Dermis microvascular lymphatic vessel endothelial cell (primary cell): ENCODE measurements around the gene SLC38A1. TPM values are rescaled to one million over a fixed set of nuclear protein-coding genes. Genes with fewer than 3 reads are reported as not detected.
"Not testable (repeated sequence)": the region's sequence is repeated elsewhere in the genome, so short reads cannot be mapped to it uniquely, and the experiment has no call there.

ENCODE experiments used
- DNase-seq, 2 donors: peaks; one replicate each; pipeline versions ENCODE4 v3.0.0 to v3.0.0-alpha.2; 2010; ENCODE audit warnings: low read depth in 2 of 2
- total RNA-seq: library from RNA; depleted of rRNA; stranded (reverse); fragments of >200 nt; gene quantifications from 2 replicates; pipeline ENCODE4 v1.2.1, GENCODE V29; 2014

The SLC38A1 gene
- total RNA-seq, 1 donor from 2014 or later = 113 TPM

DNA sequence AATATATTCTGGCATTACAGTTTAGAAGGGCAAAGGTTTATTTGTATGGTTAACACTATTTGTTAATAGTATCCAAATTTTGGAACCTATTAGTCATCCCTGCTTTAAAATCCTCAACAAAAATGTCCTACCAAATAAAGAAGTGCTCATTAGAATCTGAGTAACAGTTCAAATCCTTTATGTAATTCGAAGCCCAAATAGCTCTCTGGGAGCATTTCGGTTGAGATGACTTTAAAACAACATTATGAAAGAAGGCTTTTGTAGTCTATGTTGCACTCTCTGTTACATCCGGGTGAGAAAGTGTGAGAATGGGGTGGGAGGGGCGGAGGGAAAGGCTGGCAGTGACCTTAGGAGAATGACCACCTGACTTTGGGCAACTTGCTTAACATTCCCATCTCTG lies 59.7 kb downstream of the SLC38A1 start:
- DNase-seq = peak in 1 of 2 donors; percentile 11

DNA sequence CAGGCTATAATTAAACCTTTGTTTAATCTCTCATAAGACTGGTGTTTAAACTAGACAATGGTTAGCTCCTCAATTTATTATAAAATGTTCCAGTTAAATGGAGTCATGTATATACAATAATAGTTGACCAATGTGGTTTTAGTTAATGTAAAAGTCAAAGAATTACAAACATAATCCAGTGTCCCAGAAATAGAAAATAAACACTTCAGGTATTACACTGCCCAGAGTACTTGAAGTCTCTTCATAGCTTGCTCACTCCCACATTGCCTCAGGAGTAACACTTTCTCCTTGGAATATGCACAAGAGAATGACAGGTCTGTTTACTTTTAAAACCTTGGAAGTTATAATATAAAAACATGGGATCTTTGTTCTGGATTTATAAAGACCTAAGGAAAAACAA lies 60.5 kb downstream of the SLC38A1 start:
- DNase-seq = no peak

DNA sequence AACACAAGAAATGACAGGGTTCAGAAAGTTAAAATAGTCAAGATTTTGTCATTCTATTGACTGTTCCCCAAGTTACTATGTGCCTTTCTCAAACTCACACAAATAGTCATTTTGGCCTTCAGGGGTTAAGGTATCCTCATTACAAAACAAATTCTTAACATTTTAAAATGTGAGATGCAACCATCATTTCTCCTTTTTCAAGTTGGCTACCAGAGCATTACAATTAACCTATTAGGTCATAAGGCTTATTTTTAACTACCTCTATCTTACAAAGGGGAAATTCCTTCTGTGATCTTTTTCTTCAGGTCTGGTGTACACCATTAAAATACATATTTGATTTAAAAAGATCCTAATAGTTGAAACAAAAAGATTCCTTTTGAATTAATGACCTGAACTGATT lies 61.2 kb downstream of the SLC38A1 start:
- no peak for DNase-seq

DNA sequence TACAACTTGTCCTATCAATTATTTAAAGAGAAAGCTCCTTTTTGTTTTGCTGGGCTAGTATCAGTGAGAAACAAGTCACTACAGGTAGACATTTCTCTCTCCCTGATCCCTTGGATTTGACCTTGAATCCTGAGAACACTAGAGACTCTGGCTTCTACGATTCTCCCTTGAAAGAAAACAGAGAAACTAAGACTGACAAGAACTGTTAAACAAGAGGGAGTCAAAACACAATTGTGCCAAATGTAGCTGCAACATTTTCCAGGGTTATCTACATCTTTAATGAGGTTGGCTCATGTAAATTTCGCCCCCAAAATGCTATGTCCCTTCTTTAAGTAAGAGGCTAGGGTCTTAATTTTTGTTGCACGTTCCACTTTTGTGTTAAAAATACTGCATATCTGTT lies 62.4 kb downstream of the SLC38A1 start:
- no peak for DNase-seq

DNA sequence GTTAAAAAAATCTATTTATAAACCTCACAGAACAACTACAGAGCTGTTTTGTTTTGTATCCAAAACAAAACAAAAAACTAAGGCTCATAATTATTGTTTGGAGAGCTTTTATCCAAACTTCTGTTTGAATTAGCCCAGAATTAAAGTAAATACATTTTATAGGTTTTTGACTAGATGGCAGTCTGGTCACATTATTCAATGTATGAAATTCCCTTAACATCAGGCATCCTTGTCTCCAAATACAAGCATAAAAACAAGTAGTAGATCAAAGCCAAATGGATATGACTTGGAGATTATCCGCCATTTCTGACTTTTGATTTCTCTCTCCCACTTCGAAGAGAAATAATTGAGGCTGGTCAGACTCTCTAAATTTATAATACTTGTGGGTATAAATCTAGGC lies 63.5 kb downstream of the SLC38A1 start:
- peak in 1 of 2 donors; percentile 23 for DNase-seq

DNA sequence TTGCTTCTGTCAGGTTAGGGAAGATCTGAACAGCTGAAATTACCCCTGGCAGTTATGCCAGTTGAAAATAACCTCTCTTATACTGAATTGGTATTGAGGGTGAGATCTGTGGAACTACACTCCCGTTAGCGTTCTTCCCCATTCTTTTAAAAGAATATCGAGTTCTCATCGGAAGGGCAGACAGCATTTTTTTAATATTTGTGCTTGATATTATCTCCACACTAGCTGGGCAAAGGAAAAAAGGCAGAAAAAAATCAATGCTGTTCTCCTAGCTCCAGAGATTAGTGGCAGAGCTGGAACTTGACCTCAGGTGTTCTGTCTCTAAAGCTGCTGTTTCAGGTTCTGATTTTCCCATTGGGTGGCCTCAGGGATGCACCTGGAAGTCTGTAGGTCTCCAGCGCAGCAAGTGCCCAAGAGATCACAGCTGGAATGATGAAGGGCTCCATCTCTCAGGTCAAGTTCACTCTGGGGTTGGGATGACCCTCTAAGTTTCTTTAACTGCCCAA lies 67.5 kb downstream of the SLC38A1 start:
- no peak for DNase-seq

DNA sequence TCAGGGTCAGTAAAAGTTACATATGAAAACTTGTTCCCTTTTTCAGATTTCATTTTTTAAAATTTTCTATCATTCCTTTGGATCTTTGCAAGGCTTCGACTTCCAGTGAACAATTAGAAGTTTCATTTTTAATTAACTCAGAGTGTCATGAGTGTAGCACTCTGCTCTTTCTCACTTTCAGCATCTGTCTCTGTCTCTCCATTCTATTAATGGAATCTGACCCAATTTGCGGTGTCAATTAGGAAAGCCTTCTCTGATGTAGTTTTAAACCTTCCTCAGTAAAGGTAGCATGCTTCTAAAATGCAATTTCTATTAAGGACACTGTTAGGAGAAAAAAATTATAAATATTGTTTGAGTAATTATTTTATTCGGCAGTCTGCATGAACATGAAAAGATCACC lies 68.3 kb downstream of the SLC38A1 start:
- no peak for DNase-seq

DNA sequence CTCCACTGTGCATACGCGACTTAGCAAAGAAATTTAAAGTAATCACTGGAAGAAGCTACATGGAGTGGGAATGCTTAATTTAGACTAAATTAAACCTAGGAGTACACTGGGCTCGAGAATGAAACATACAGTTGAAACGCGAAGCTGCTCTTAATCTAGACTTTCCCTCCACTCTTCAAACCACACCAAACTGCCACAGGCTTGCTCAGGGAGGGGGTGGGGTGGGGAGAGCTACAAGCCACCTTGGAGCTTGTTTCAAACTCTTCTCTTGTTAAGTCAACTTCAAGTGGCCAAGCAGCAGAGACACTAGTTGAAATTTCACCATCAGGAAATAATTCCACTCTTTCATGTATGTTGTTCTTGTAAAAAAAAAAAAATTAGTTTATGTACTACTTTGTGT lies 69.9 kb downstream of the SLC38A1 start:
- no peak for DNase-seq

DNA sequence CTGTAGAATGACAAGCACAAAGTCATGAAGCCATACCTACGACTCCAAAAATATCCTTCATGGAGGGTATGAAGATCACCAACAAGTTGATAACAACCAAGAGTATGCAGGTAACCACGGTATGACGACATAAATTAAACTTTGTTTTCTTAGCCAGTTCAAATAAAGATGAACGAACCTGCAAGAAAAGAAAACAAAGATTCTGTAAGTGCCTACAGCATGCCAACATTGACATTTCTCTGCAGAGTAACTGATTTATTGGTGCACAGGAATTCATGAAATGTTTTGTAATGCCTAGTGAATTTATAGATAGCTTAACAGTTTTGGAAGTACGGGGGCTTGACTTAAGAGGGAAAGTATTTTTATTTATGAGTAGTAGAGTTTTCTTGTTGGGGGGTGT lies 71.0 kb downstream of the SLC38A1 start:
- DNase-seq = no peak

DNA sequence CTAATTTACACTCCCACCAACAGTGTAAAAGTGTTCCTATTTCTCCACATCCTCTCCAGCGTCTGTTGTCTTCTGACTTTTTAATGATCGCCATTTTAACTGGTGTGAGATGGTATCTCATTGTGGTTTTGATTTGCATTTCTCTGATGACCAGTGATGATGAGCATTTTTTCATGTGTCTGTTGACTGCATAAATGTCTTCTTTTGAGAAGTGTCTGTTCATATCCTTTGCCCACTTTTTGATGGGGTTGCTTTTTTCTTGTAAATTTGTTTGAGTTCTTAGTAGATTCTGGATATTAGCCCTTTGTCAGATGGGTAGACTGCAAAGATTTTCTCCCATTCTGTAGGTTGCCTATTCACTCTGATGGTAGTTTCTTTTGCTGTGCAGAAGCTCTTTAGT lies 78.3 kb downstream of the SLC38A1 start:
- DNase-seq = not testable (repeated sequence)

DNA sequence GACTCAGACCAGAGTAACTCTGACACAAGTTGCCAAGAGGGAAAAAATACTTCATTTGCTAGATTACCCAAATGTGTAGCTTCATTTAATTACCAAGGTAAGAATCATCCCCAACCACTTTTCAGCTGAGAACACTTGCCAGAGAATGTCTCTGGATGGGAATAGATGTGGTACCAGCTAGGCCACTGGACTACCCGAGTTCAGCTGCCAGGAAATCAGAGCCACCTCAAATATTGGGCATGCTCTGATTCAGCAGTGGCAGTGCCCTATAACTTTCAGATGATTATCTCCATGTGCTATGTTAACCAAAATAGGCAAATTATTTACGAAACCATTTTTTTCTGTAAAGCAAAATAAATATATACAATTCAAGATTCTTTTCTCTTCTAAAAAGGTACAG lies 80.7 kb downstream of the SLC38A1 start:
- DNase-seq = no peak

DNA sequence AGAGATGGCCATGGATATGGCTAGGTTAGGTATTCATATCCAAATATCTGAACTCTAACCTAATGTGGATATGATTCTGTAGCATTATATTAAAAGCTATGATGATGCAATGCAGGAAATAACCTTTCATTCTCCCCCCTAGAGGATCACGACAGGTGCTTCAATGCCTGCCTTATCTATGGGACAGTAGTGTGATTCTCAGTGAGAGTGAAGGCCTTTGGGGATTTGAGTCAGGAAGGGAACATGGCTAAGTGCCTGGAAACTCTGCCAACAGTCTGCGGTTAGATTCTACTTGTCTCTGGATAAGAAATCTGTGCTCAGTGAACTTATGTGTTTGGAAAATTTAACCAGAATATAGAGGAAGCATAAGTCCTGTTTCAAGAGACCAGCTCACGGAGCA lies 81.8 kb downstream of the SLC38A1 start:
- DNase-seq = peak; percentile 17 to 32

DNA sequence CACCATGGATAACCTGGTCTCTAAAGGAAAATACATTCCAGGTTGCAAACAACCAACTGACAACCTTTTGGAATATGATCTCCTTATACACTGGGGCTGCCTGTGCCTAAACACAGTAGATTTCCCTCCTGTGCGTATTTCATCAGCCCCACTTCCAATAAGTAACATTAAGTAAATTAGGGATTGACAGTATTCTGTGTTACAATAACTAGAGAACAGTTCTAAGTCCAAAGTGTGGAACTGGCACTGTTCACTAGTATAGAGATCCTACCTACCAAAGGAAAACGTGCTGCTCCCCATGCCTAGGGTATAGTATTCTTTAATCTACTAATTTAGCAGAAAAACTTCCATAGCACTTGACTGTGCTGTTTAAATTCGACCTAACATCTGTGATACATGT lies 82.8 kb downstream of the SLC38A1 start:
- no peak for DNase-seq

DNA sequence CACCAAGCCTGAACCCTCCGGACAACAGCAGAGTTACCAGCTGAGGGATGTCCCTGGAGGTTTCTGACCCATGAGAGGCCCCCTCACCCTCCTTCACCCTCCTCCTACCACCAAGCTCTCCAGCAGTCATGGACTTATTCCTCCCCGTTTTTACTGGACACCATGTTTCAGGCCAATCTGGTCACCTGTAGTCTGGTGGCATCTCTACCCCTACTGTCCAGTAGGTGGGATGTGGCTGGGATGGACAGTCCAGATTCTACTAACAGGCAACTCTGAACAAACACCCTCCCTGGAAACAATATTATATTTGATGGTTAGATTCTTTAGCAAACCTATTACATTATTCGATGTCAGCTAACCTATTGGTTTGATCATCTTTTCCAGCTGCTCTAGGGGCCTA lies 83.2 kb downstream of the SLC38A1 start:
- no peak for DNase-seq

DNA sequence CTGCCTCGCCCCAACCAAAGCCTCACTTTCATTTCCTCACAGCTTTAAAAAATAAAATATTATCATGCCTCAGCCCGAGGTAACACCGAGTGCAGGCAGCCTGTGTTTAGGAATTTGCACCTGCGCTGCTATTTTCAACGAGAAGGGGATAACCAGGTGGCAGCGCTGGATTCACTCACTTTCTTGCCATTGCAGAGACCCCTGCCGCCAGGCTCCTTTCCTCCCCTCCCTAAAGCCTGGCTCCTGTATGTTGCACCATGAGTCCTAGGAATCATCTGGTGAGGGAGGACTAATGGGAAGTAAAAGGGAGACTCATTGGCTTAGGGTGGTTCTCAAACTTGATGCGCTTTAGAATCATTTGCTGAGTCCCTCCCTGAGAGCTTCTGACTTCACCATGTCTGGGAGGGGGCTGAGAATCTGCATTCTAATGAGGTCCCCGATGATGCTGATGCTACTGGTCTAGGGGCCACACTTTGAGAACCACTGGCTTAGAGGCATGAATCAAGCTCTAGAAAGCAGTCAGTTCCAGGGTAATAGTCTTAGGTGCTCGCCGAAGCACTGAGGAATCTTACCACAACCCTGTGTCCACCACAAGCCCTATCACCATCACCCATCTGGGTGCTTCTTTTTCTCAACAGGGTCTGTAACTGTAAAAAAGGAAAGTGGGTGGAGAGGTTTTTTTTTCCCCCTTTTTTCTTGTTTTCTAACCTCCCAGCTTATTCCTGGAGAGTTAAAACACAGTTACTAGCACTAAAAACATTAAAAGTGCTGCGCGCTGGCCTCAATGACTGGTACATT lies 83.8 kb downstream of the SLC38A1 start:
- no peak for DNase-seq

DNA sequence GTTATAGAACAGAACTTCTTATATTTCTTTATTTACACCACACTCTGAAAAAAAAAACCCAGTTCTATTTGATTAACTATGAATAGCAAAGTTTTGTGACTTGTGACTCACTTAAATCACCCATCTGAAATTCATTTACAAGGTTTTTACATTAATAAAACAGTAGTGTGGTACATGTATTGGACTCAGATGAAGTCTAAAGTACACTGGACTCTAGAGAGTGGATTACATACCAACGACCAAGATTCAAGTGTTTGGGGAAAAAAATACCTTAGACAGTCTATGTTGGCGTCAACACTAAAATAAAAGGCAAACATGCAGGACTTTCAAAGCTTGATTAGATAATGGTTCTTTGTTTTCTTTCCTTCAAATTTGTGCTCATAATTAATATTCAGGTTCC lies 85.7 kb downstream of the SLC38A1 start:
- DNase-seq = no peak

DNA sequence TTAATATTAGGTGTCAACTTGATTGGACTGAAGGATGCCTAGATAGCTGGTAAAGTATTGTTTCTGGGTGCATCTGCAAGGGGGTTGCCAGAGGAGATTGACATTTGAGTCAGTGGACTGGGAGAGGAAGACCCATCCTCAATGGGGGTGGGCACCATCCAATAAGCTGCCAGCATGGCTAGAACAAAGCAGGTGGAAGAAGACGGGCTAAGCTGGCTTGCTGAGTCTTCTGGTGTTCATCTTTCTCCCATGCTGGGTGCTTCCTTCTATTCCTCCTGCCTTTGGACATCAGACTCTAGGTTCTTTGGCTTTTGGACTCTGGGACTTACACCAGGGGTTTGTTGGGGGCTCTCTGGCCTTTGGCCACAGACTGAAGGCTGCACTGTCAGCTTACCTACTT lies 87.4 kb downstream of the SLC38A1 start:
- no peak for DNase-seq

DNA sequence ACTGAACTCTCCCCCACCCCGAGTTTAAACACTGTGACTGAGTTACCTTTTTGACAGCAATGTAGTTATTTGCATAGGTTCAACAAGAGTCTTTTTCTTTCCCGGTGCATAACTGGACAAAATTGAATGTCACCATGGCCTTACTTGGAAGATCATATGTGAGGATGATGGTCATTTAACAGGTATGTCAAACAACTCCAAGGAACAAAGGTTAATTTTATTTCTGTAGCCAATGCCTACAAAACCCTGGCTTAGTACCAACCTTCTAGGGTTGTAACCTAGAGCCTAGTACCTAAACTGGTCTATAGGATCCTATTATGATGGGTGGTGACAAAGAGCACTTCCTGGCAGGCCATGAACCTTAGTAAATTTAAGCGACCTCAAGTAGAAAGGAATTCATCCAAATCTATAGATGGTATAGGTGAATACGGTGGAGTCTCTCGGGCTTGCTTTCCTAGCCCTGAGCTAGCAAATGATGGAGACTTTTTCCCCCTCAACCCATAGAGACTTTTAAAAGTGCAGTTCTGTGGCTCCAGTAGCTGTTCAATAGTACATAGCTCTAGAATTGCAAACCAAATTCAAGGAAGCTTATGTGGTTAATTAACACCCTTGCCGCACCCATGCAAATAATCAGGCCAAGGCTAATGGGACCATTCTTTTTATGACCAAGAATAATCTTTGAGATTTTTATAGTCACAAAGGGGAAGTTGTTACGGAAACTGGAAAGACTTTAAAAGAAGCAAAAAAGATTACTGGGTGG lies 89.0 kb downstream of the SLC38A1 start:
- DNase-seq = no peak

DNA sequence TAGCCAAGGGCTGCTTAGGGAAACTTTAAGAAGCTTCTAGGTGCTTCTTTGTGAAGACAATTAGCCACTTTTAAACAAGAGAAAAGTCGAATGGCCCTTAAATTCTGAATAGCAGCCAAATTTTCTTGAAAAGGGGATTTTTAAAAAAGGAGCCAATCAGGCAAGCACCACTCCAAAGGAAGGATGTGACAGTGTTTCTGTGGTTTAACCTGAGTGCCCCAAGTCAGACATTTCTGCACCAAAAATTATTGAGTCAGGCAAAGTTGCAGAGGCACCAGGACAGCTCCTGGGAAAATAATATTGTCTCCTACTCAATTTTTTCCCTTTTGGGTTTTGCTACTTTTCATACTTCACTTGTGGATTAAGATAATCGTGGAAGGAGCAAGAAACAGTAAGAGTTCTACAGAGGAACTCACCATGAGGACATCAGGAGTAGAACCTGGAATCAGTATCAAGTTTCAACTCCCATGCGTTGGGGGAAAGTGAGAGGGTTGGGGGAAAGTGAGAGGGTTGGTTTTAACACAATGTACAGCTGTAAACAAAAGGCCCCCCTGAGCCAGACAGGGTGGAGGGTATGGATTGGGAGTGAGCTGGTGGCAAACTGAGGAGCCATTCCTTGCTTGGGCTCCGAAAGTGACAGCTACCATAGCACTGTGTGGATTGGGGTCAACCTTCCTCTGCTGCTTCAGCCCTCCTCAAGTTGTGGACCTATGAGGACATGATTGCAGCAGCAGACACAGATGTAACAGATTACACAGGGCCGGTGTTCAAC lies 90.8 kb downstream of the SLC38A1 start:
- DNase-seq = peak in 1 of 2 donors; percentile 27

DNA sequence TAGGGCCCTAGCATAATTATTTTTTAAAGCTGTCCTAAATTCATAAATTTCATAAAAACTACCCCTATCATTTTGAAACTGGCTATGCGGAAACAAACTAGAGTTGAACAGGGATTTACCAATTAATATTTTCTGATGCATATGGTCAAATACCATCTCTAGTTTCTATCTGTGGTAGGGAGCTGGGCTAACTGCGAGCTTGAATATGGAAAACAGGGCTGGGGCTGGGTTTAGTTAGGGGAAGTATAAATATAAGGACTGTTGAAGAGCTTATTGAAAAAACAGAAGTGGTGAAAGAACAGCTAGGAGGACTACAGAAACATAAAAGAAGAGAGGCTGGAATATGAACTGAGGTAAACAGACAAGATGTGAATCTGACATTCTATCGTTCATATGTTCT lies 91.8 kb downstream of the SLC38A1 start:
- no peak for DNase-seq

DNA sequence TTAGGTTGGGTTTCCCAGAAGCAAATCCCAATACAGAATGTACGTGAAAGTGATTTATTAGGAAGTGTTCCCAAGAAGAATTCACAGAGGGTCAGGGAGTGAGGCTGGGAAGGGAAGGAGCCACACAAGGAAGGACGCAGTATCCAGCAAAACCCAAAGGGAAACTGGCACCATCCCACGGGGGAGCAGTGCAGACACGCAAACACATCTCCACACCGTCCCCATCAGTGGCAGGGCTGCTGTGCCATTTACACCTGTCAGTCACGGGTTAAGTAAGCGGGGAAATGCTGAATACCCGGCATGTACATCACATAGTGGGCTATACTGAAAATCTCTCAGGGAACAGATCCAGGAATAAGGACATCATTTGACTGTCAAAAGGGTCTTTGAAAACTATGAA lies 93.9 kb downstream of the SLC38A1 start:
- DNase-seq = no peak

DNA sequence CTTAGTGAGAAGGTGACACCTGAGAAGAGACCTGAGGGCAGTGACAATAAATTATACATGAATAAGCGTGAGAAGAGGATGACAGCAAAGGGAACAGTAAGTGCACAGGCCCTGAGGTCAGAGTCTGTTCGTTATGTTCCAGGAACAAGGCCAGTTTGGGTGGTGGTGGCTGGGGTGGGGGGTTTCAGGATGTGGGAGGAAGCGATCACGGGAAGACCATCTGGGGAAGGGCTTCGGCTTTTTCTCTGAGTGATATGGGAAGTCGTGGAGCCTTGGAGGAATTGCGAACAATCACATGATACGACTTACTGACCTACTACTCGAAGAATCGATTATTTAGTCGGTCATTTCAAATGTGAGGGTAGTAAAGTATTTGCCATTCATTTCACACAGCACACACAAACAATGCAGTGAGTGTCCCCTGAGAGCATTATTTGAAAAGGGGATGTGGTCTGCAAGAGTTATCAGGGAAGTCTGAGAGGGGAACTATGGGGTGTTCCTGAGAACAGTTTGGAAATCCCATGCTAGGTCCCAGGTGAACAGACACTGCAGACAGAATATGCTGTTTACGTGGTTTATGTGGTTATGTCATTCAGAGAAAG lies 94.7 kb downstream of the SLC38A1 start:
- DNase-seq = no peak
